Measurements from ENCODE around the gene COL19A1.
"Not testable (repeated sequence)": the region's sequence is repeated elsewhere in the genome, so short reads cannot be mapped to it uniquely, and the experiment has no call there.

COL19A1 gene

DNA sequence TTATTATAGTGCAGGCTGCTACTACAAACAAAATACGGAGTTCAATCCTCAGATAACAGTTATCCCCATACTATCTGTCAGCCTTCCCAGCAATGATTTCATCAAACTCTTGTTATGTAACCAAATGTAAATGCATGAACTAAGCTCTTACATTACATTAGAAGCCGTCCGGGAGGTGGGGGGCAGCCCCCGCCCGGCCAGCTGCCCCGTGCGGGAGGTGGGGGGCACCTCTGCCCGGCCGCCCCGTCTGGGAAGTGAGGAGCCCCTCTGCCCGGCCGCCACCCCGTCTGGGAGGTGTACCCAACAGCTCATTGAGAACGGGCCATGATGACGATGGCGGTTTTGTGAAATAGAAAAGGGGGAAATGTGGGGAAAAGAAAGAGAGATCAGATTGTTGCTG lies 99.6 kb downstream of the COL19A1 start:
- not testable (repeated sequence) for DNase-seq (ENCODE audit: low read depth)

DNA sequence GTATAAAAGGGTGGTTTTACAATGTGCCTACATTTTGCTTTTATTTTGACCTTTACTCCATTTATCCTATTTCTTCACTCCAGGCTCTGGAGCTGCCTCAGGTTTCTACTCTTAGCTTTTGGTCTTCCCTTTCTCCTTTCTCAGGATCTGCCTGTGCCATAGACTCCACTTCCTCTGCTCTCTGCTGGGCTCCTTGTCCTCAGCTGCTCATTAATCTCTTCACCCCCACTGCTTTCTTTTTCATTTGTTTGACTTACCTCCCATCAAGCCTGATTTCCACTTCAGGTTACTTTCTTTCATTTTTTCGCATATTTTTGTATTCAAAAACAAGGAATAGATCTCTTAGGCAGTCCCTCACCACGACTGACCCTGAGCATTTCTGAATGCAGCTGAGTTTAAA lies 106.8 kb downstream of the COL19A1 start:
- no peak for DNase-seq (ENCODE audit: low read depth)

DNA sequence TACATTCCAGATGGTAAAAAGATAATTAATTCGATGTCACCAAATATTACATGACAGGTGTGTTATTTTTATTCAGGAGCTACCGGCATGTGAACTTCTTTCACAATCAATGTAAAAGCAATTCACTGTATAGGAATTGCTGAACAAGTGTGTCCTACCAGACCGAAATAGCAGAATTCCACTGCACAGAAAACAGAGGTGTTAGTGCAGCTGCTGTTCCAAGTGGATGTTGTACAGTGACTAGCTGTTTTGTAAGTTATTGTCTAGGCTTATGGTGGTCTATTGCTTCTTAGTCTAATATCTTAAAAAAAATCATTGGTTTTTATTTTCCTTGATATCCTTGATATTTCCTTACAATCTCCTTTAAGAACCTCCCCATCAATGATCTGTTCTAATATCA lies 107.4 kb downstream of the COL19A1 start:
- no peak for DNase-seq (ENCODE audit: low read depth)

DNA sequence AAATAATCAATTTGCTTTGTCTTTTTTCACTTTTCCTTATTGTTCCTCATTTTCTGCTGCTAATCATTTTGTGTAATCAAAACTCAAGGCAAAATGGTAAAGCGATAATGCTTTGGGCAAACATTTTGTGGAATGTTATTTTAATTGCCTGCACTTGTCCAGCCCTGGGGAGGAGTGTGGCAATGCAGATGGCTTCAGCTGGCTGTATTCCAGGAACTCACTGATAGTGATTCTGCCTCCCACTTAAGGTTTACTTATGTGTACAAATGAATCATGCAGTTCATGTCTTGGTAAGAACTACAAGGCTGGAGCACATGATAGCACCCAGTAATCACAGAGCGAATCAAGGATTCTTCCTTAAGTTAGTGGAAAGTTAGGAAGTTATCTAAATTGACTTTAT lies 107.8 kb downstream of the COL19A1 start:
- DNase-seq (ENCODE audit: low read depth) = no peak

DNA sequence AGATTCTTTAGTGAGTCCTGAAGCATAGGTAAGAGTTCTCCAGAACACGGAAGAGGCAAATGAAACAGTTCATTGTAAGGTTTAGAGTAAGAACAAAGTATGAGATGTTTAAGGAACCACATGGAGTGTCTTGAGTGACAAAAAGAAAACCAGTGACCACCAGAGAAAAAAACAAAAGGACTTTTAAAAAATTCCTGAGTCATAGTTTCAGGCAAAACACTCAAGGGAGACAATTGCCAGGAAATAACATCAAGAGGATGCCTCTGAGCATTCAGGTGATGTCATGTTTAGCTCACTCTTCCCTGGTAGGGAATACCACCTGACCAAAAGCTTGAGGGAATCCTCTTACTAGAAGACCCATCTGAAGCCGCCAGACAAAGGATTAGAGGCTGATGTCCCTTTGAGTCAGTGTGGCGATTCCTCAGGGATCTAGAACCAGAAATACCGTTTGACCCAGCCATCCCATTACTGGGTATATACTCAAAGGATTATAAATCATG lies 110.3 kb downstream of the COL19A1 start:
- DNase-seq (ENCODE audit: low read depth) = no peak

DNA sequence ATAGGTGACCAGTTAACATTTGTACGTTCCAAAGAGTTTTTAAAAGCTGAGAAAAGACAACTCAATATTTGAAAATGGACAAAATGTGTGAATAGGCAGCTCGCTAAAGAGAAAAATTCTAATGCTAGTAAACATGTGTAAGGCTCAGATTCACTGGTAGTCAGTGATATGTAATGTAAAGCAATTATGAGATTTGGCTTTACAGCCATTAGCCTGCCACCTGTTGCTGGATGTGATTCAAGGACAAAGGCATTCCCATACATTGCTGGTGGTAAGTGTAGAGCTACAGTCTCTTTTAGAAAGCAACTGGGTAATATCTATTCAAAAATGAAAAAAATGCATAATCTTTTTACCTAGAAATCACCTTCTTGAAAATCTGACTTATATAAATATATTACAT lies 114.3 kb downstream of the COL19A1 start:
- DNase-seq (ENCODE audit: low read depth) = no peak

DNA sequence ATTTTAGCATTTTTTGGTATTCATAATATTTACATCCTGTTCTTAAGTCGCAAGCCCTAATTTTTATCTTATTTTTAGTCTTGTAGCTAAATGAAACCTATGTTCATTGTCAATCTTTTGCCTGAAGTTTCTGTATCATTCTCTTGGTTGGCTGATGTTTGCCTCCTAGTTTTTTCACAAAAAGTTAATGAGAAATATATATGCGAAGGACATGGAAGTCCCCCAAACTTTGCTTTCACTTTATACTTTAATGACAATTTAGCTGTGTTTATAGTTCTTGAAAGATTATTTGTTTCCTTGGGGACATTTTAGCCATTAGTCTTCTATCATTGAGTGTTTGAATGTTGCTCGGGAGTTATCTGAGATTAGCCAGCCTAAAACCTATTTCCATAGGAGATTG lies 118.2 kb downstream of the COL19A1 start:
- no peak for DNase-seq (ENCODE audit: low read depth)

DNA sequence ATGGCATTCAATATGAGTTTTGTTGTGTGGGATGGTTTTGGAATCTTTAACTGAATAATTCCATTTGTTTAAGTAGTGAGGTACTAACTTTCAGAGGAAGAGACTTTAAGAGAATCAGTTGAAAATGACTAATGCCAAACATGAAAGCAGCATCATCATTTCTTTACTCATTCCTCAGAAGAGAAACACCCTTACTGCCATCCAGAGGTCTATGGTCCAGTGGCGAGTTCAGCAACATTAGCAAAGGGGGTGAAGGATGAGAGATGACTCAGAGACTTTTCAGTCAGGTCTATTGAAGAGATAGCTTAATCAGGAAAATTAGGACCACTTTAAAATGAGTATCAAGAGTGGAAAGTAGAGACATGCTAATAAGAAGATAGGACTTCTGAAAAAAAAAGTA lies 118.8 kb downstream of the COL19A1 start:
- no peak for DNase-seq (ENCODE audit: low read depth)

DNA sequence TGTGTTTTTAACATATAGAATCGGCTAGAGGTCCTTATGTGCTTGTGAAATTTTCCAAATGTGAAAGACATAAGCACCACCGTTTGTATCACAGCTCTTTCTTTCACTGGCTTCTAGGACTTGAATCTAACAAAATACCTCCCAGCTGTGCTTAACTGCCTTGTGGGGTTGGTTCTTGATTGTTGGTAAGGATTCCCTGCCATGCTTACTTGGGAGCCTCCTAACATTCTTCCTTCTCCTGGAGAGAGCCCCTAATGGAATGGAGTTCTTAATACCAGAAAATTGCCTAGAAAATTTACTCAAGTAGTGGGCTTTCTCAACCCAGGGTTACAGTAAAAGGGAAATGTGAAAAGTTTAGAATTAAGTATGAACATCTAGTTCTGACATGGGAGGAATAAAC lies 121.2 kb downstream of the COL19A1 start:
- no peak for DNase-seq (ENCODE audit: low read depth)

DNA sequence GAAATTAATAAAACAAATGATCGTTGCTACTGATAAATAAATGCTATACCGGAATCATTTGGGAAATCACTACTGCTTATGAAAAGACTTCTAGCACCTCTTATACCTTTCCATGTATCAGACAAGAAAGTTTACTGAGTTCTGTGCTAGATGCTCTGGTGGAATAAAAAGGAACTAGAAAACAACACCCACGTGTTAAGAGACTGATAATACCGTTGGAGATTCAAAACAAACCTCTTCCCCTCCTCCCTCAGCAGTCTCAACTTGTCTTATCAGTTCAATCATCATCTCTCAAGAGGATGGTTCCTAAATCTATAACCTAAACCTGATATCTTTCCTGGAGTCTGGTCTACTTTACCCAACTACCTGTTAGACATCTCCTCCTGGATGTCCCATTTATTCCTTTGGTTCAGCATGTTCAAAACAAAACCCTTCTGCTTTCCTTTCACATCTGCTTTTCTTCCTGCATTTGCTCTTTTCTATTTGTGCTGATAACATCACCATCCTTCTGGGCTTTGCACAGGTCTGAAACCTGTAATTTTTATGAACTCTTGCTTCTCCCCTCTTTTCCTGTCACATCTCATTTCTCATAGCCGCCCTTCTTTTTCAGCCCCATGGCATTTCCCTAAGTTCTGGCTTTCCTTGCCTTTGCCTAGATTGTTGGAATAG lies 122.2 kb downstream of the COL19A1 start:
- no peak for DNase-seq (ENCODE audit: low read depth)

DNA sequence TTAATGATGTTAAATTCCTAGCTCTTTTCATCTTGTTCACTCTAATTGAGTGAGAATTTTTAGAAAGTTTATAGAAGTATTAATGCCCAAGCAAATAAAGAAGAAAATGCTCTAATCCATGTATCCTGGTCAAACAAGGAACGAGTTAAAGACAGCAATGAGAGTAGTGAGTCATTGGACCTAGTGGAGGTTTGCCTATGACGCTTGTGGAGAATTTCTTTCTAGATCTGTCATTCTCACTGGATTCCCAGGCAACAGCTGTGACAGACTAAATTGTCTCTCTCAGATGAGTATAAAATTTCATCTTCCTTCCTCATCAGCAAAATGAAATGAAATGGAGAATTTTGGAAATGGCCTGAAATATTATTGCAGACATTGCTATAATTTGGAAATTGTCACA lies 127.9 kb downstream of the COL19A1 start:
- DNase-seq (ENCODE audit: low read depth) = no peak

DNA sequence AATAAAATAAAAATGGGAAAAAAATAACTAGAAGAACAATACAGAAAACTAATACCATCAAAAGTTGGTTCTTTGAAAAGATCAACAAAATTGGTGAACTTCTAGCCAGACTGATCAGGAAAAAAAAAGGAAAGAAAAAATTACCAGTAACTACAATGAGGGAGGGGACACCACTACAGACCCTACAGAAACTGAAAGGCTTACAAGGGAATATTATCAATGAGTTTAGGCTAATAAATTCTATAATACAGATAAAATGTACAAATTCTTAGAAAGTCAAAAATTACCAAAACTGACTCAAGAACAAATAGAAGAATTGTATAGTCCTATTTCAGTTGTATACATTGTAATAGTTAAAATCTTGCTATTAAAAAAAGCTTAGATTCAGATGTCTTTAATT lies 141.8 kb downstream of the COL19A1 start:
- no peak for DNase-seq (ENCODE audit: low read depth)

DNA sequence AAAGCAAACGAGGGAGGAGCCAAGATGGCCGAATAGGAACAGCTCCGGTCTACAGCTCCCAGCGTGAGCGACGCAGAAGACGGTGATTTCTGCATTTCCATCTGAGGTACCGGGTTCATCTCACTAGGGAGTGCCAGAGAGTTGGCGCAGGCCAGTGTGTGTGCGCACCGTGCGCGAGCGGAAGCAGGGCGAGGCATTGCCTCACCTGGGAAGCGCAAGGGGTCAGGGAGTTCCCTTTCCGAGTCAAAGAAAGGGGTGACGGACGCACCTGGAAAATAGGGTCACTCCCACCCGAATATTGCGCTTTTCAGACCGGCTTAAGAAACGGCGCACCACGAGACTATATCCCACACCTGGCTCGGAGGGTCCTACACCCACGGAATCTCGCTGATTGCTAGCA lies 144.0 kb downstream of the COL19A1 start:
- not testable (repeated sequence) for DNase-seq (ENCODE audit: low read depth)

DNA sequence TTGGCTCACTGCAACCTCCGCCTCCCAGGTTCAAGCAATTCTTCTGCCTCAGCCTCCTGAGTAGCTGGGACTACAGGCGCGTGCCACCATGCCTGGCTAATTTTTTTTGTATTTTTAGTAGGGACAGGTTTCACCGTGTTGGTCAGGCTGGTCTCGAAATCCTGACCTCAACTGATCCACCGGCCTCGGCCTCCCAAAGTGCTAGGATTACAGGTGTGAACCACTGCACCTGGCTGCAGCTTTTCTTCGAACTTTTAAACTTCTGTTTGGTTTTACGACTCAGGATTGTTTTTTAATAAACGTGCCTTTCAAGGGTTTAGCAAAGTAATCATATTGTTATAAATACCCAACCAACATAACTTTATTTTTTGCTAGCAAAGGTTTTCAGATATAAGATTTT lies 156.8 kb downstream of the COL19A1 start:
- not testable (repeated sequence) for DNase-seq (ENCODE audit: low read depth)

DNA sequence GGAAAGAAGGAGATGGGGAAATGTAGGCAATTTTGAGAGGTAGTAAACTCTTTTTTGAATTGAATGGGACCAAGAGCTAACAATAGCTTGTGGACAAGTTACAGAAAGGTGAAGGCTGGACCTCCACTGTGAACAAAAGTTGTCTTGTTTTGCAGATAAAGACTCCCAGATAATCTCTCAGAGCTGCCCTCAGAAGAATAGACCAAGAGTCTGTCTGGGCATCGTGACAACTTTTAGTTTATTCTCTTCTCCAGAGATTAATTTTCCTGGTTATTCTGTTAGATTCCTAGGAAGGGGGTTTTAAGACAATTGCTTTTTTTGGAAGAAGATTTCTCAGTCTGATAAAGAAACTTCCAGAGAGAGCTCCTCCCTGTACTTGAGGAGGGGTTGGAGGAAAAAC lies 161.9 kb downstream of the COL19A1 start:
- no peak for DNase-seq (ENCODE audit: low read depth)

DNA sequence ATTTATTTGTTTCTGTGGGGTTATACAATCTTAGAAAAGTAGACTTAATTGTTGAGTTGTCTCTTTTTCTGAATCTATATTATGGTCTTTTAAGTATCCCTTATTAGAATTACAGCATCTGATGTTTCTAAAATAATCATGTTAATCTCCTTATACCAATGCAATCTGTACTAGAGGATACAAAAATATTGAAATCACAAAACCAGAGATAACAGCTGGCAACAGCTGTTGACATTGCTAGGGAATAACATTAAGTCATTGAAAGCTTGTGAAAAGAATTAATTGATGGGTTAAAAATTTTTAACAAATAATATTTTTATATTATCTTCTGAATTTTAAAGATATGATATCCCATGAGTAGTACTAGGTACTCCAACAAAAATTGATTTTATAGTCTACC lies 162.6 kb downstream of the COL19A1 start:
- no peak for DNase-seq (ENCODE audit: low read depth)

DNA sequence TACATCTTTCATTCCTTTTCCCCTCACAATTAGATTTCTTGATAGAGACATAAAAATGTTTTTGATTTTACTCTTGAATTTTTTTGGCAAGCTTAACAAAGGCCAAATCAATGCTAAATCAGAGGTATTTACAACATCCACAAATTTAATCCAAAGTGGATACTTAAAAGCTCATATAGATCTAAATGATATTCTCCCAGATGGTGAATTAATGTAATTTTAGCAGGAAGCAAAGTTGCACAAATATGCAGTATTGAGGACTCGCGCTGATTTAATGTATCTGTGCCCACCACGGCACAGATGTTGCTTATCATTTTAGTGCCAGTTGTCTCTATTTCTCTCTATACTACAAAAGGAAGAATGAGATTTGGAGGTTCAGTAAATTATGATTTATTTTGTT lies 167.4 kb downstream of the COL19A1 start:
- DNase-seq (ENCODE audit: low read depth) = no peak

DNA sequence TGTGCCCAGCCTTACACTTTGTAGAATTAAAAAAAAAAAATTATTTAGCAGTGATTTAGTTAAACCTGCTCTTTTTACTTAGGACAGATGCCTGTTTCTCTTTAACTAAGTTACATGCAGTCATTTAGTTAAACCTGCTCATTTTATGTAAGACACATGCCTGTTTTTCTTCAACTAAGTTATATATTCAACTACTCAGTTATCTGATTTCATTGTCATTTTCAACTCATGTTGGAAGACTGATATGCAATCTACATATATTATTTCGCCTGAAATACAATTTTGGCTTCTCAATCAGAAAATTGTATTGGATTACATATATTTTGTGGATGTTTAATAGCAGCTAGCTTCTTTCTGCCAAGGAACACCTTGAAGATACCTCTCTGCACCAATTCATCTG lies 171.1 kb downstream of the COL19A1 start:
- DNase-seq (ENCODE audit: low read depth) = no peak

DNA sequence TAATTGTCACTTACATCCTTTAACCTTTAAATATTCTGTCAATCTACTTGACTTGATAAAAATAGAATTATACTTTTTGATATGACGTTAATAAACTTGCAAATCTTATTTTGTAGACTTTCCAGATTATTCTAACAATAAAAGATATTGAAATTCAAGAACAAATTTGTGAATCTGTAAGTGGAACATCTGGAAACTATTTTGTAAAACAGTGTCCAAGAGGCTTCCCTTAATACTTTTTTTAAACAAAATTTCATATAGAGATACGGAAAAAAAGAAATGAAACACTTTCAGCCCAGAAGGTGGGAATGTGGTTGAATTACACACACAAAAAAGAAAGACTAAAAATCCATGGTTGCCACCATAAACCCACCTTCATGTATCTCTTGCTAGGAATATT lies 174.4 kb downstream of the COL19A1 start:
- DNase-seq (ENCODE audit: low read depth) = no peak

DNA sequence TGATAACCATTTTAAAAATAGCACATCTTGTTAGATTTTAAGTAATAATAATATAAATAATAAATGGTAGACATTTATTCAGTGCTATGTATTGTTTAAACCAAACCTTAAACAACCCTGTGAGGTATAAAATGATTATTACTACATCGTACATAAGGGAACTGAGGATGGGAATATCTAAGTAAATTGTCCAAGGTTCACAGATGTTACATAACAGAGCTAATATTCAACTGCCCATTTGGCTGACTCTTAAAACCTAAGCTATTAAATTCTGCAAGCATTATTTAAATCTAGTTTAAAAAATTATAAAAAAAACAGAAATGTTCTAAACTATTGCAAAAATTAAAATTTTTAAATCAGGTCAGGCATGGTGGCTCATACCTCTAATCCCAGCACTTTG lies 175.1 kb downstream of the COL19A1 start:
- no peak for DNase-seq (ENCODE audit: low read depth)

DNA sequence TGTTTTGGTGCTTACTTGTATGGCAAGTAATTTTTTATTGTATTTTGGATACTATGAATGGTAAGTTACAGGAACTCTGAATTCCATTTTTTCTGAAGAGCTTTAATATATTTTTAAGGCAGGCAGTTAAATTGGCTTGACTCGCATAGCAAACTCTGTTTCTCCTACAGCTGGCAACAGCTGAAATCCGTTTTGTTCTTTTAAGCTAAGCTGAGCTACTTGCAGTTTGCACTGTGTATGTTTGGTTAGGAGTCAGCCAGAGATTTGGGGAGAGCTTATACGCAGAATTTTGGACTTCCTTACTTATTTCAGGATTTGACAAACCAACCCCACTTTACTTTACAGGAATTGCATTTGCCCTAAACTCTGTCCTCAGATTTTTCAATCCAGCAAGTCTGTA lies 179.1 kb downstream of the COL19A1 start:
- no peak for DNase-seq (ENCODE audit: low read depth)

DNA sequence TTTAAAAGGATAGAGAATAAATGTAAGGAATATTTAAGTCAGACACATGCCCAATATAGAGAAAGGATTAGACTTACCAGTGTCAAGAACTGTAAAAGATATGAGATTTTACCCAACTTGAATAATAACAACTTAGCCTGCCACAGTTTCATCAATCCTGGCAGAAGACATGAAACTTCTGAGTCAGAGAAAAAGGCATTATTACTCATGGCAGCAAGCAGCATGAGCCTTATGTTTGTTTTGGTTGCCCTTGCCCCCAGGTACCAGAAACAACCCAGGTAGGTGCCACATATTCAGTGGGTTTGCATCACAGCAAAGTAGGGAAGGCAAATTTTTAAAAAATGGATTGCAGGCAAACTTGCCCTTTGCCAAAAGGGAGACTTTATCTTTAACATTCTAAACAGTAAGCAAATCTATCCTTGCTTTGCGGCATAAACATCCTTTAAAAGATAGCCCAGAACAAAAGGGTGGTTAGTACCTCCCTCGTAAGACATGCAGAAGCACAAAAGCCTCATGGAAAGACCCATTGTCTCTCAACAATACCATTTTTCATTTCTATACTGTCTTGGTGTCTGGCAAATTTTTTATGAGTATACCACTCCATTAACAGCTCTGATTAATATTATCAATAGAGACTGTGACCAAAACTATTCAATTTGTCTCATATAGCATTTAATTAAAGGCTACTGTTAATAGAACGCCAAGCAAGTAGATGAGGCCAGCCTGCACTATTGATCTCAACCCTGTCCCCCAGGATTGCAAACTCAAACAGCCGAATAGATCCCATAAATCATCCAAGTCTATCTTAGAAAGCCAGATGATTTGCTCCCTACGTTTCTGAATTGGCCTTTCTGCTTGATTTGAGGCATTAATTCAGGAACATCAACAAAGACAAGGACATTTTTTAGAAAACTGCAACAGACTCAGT lies 185.1 kb downstream of the COL19A1 start:
- DNase-seq (ENCODE audit: low read depth) = no peak

DNA sequence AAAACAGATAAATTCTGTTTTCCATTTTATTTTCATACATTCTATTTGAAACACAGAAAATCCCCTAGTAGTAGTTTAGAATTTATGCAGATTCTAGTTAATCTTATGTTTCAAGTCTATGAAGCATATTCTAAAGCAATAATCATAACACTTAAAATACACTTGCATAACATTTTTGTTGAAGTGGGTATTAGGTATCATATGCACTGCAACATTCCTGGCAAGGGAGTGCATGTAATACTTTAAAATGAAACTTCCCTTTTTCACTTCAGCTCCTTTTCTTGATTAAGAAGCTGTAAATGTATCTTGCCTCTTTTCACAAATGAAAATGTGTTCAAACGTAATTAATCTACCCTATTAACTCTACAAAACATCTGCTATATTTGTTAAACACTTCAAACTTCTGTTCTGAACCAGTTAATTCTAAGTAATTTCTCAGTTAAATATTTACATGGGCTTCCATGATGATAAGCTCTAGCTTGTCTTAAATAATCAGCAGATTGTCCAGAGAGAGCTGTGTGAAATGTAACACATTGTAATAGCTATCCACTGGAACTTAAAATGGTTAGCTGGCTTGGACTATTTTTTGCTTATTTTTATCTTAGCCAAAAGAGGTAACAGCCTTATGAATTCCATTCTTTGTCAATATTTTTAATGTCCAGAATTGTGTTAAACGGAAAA lies 192.8 kb downstream of the COL19A1 start:
- no peak for DNase-seq (ENCODE audit: low read depth)

Measured in T follicular helper cell (primary cell).